Measurements from ENCODE around the gene TDRKH.
"Not testable (repeated sequence)": the region's sequence is repeated elsewhere in the genome, so short reads cannot be mapped to it uniquely, and the experiment has no call there.

Gene TDRKH

DNA sequence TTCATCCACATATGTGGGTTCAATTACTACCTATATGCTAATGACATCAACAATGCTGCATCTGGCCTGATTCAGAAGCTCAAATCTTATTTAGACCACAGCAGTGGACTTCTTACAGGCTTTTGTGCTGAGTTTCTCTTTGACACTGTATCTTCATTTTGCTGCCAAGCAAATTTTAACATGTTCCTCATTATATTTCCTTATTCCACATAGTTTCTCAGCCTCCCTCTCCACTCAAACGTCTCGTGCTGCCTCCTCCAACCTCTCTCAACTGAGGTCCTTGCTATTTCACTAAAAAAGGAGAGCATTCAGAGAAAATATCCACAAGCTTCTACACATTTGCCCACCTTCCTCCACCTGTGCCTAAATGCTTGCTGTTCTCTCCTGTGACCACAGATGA is 6.5 kb downstream of the TDRKH start:
- no peak overlapping the region for H3K27ac ChIP-seq
- TF ChIP-seq, protein P1, sequence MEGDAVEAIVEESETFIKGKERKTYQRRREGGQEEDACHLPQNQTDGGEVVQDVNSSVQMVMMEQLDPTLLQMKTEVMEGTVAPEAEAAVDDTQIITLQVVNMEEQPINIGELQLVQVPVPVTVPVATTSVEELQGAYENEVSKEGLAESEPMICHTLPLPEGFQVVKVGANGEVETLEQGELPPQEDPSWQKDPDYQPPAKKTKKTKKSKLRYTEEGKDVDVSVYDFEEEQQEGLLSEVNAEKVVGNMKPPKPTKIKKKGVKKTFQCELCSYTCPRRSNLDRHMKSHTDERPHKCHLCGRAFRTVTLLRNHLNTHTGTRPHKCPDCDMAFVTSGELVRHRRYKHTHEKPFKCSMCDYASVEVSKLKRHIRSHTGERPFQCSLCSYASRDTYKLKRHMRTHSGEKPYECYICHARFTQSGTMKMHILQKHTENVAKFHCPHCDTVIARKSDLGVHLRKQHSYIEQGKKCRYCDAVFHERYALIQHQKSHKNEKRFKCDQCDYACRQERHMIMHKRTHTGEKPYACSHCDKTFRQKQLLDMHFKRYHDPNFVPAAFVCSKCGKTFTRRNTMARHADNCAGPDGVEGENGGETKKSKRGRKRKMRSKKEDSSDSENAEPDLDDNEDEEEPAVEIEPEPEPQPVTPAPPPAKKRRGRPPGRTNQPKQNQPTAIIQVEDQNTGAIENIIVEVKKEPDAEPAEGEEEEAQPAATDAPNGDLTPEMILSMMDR (IDR thresholded peaks at IDR 0.05), result no peak
- no peak for TF ChIP-seq ZFX (IDR thresholded peaks at IDR 0.05; ENCODE audit: borderline replicate concordance)

DNA sequence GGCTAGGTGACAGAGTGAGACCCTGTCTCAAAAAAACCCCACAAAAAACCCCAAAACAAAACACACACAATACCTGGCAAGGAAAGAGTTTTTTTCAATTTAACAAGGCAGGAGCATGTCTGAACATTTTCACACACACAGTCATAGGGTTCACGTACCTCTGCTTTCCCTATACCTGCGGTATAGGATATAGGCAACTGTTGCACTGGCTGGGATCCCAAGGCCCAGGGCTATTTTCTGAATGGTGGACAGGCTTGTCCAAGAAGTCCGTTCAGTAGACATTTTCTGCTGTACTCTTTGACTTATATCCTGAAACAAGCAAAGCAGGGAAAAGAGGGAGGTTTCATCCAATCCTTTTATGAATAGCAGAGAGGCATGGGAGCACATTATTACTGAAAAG is 7.6 kb downstream of the TDRKH start:
- TF ChIP-seq, protein P1 (IDR thresholded peaks at IDR 0.05), result no peak
- no peak for TF ChIP-seq ZFX (IDR thresholded peaks at IDR 0.05; ENCODE audit: borderline replicate concordance)
- H3K27ac ChIP-seq, result no peak overlapping the region

DNA sequence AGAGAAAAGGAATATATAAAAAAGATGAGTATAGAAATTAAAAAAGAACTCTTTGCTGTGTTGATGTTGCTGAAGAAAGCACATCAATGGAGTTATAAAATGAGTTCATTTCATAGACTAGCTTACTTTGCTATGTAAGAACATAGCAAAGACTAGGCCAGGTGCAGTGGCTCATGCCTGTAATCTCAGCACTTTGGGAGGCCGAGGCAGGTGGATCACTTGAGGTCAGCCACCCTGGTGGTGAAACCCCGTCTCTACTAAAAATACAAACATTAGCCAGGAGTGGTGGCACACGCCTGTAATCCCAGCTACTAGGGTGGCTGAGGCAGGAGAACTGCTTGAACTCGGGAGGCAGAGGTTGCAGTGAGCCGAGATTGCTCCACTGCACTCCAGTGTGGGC is 8.3 kb downstream of the TDRKH start:
- not testable (repeated sequence) for H3K27ac ChIP-seq

DNA sequence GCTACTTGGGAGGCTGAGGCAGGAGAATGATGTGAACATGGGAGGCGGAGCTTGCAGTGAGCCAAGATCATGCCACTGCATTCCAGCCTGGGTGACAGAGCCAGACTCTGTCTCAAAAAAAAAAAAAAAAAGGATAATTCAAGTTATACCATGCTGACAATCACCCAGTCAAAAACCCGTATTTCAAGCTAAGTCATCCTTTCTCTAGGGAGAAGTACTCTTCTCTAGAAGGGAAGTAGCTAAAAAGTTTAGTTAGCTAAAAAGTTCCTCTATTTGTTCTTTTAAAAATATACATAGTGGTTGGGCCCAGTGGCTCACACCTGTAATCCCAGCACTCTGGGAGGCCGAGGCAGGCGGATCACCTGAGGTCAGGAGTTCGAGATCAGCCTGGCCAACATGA is 9.6 kb downstream of the TDRKH start:
- H3K27ac ChIP-seq, result not testable (repeated sequence)

DNA sequence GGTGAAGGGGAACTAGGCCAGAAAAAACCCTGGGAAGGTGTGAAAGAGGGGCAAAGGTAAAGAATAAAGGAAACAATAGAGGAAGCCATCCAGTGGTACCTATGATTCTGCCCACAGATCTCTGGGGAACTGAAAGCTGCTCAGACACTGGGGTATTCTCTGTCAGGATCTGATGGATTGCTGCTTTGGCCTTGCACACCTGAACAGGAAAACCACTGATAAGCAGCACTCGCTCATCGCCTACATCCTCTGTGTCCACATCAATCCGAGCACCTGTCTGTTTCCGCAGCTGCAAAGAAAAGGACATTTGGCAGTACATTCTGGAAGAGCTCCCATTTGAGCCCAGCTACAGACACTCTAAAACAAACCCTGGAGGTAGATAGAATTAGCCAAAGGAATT is 10.4 kb downstream of the TDRKH start:
- TF ChIP-seq ZFX (IDR thresholded peaks at IDR 0.05; ENCODE audit: borderline replicate concordance), result no peak
- TF ChIP-seq, protein P1 (IDR thresholded peaks at IDR 0.05), result no peak
- no peak overlapping the region for H3K27ac ChIP-seq

DNA sequence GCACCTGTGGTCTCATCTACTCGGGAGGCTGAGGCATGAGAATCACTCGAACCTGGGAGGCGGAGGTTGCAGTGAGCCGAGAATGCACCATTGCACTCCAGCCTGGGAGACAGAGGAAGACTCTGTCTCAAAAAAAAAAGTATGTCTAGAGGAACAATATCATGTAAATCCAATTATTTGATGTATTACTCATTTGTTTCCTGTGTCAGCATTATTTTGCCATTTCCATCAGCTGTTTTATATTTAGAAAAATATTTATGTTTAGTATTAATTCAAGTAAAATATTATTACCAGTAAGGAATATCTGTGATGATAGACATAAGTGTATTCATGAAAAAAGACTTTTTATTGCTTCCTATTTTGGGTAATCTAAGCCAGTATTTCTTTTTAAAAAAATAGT is 13.0 kb downstream of the TDRKH start:
- H3K27ac ChIP-seq, result no peak overlapping the region
- no peak for TF ChIP-seq ZFX (IDR thresholded peaks at IDR 0.05; ENCODE audit: borderline replicate concordance)
- TF ChIP-seq, protein P1 (IDR thresholded peaks at IDR 0.05), result no peak

DNA sequence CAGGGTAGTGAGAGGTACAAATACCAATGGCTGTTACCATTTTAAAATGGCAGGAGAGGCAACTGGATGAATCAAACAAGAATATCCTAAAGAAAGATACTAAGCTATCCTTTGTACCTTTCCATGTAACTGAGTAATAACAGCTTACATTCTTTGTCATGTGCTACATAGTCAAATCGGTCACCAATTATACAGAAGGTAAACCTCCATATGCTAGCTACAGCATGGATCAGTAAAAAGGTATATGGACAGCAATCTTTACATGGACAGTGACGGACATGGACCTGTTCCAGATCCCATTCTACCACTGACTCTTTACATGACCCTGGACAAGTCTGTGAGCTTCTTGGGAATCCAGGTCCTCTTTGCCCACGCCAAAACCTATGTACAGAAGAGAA is 13.6 kb downstream of the TDRKH start:
- no peak overlapping the region for H3K27ac ChIP-seq
- TF ChIP-seq, protein P1 (IDR thresholded peaks at IDR 0.05), result no peak
- TF ChIP-seq ZFX (IDR thresholded peaks at IDR 0.05; ENCODE audit: borderline replicate concordance), result no peak

DNA sequence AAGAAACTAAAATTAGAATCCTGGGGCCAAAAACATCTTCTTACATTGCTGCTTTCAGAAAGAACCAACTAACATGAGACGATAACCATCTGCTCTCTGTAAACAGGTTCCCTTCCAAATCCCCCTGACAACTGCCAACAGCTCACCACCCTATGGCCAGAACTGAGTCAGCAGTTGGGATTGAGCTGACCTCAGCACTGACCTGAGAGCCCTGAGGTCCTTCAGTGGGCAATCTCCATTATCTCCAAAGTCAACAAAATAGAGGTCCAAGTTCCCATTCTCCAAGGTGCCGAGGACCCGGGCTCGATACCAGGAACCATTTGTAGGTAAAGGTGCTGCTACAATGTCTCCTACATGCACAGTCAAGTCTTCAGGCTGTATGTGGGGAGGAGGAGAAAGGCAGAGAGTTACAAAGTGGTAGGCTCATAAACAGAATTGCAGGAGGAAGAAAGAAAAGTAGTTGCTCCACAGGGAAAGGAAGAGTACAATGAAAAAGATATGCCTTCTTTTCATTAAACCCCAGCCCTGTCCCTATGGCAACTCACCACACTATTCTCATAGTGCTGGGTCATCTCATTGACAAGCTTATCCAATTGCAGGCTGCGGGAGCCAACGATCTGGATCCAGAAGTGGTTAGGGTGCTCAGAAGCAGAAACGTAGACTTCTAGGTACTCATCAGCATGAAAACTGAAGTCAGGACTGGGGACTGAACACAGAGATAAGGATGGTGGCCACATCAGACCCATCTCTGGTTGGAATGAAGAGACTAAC is 14.2 kb downstream of the TDRKH start:
- no peak overlapping the region for H3K27ac ChIP-seq
- TF ChIP-seq, protein P1 (IDR thresholded peaks at IDR 0.05), result no peak
- no peak for TF ChIP-seq ZFX (IDR thresholded peaks at IDR 0.05; ENCODE audit: borderline replicate concordance)
